Measurements from ENCODE around the gene NFIA. TPM values are rescaled to one million over a fixed set of nuclear protein-coding genes. Genes with fewer than 3 reads are reported as not detected.

NFIA gene
- total and polyA plus RNA-seq, 2 of the 13 experiments (the other 11 are each of a cell fraction or from before 2014, with no cell fraction given), result 14.7 to 28.5 TPM

DNA sequence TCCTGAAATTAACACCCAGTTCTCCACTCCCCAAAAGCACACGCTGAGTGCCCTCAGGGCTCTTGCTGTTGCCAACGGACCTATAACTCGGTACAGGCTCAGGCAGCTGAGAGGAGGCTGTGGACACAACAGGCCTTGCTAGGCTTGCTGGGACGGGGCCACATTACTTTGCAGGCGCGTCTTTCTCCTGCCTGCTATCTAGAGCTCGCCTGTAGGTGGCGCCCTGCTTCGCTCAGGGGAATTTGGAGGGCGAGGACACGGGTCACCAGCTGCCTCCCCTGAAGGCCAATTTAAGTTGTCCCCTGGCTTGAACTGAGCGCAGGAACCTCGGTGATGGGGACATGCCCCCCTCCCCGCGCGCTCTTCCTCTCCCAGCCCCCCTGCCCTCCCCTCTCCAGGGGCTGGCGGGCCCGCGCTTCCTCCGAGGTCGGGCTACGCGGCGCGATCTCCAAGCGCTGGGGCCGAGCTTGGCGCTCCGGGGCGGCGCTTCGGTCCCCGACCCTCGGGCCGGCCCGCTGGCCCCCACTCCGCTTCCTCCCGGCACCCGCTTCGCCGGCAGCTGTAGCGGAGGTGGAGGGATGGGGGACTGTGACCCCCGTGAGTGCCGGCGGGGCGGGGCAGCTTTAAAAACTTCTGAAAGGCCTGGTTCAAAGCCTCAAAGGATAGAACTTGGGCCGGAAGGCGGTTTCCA lies 32.4 kb upstream of the NFIA start (continued):
- TF ChIP-seq, protein P1, sequence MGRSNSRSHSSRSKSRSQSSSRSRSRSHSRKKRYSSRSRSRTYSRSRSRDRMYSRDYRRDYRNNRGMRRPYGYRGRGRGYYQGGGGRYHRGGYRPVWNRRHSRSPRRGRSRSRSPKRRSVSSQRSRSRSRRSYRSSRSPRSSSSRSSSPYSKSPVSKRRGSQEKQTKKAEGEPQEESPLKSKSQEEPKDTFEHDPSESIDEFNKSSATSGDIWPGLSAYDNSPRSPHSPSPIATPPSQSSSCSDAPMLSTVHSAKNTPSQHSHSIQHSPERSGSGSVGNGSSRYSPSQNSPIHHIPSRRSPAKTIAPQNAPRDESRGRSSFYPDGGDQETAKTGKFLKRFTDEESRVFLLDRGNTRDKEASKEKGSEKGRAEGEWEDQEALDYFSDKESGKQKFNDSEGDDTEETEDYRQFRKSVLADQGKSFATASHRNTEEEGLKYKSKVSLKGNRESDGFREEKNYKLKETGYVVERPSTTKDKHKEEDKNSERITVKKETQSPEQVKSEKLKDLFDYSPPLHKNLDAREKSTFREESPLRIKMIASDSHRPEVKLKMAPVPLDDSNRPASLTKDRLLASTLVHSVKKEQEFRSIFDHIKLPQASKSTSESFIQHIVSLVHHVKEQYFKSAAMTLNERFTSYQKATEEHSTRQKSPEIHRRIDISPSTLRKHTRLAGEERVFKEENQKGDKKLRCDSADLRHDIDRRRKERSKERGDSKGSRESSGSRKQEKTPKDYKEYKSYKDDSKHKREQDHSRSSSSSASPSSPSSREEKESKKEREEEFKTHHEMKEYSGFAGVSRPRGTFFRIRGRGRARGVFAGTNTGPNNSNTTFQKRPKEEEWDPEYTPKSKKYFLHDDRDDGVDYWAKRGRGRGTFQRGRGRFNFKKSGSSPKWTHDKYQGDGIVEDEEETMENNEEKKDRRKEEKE (IDR thresholded peaks at IDR 0.05), result no peak
- no peak; the same call in 1 of the 2 replicates for TF ChIP-seq SMAD1 (CRISPR knock-in tag; IDR thresholded peaks at IDR 0.05; ENCODE audit: borderline replicate concordance, low read depth)
- TF ChIP-seq, protein P2, sequence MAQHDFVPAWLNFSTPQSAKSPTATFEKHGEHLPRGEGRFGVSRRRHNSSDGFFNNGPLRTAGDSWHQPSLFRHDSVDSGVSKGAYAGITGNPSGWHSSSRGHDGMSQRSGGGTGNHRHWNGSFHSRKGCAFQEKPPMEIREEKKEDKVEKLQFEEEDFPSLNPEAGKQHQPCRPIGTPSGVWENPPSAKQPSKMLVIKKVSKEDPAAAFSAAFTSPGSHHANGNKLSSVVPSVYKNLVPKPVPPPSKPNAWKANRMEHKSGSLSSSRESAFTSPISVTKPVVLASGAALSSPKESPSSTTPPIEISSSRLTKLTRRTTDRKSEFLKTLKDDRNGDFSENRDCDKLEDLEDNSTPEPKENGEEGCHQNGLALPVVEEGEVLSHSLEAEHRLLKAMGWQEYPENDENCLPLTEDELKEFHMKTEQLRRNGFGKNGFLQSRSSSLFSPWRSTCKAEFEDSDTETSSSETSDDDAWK (CRISPR knock-in tag; IDR thresholded peaks at IDR 0.05), result no peak
- TF ChIP-seq TOPORS (CRISPR knock-in tag; IDR thresholded peaks at IDR 0.05), result no peak
- TF ChIP-seq ZNF747 (CRISPR knock-in tag; IDR thresholded peaks at IDR 0.05; ENCODE audit: borderline replicate concordance), result no peak
- TF ChIP-seq ZNF326 (CRISPR knock-in tag; IDR thresholded peaks at IDR 0.05; ENCODE audit: borderline replicate concordance), result no peak
- TF ChIP-seq ZNF790 (CRISPR knock-in tag; IDR thresholded peaks at IDR 0.05; ENCODE audit: borderline replicate concordance), result no peak
- TF ChIP-seq ZNF570 (CRISPR knock-in tag; IDR thresholded peaks at IDR 0.05; ENCODE audit: borderline replicate concordance), result no peak
- no peak for TF ChIP-seq KLF9 (CRISPR knock-in tag; IDR thresholded peaks at IDR 0.05; ENCODE audit: low read depth)
- TF ChIP-seq, protein P3, sequence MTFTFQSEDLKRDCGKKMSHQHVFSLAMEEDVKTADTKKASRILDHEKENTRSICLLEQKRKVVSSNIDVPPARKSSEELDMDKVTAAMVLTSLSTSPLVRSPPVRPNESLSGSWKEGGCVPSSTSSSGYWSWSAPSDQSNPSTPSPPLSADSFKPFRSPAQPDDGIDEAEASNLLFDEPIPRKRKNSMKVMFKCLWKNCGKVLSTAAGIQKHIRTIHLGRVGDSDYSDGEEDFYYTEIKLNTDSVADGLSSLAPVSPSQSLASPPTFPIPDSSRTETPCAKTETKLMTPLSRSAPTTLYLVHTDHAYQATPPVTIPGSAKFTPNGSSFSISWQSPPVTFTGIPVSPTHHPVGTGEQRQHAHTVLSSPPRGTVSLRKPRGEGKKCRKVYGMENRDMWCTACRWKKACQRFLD (CRISPR knock-in tag; IDR thresholded peaks at IDR 0.05; ENCODE audit: borderline replicate concordance), result no peak
- TF ChIP-seq, protein P4, sequence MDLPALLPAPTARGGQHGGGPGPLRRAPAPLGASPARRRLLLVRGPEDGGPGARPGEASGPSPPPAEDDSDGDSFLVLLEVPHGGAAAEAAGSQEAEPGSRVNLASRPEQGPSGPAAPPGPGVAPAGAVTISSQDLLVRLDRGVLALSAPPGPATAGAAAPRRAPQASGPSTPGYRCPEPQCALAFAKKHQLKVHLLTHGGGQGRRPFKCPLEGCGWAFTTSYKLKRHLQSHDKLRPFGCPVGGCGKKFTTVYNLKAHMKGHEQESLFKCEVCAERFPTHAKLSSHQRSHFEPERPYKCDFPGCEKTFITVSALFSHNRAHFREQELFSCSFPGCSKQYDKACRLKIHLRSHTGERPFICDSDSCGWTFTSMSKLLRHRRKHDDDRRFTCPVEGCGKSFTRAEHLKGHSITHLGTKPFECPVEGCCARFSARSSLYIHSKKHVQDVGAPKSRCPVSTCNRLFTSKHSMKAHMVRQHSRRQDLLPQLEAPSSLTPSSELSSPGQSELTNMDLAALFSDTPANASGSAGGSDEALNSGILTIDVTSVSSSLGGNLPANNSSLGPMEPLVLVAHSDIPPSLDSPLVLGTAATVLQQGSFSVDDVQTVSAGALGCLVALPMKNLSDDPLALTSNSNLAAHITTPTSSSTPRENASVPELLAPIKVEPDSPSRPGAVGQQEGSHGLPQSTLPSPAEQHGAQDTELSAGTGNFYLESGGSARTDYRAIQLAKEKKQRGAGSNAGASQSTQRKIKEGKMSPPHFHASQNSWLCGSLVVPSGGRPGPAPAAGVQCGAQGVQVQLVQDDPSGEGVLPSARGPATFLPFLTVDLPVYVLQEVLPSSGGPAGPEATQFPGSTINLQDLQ (CRISPR knock-in tag; IDR thresholded peaks at IDR 0.05), result no peak
- TF ChIP-seq, protein P5, sequence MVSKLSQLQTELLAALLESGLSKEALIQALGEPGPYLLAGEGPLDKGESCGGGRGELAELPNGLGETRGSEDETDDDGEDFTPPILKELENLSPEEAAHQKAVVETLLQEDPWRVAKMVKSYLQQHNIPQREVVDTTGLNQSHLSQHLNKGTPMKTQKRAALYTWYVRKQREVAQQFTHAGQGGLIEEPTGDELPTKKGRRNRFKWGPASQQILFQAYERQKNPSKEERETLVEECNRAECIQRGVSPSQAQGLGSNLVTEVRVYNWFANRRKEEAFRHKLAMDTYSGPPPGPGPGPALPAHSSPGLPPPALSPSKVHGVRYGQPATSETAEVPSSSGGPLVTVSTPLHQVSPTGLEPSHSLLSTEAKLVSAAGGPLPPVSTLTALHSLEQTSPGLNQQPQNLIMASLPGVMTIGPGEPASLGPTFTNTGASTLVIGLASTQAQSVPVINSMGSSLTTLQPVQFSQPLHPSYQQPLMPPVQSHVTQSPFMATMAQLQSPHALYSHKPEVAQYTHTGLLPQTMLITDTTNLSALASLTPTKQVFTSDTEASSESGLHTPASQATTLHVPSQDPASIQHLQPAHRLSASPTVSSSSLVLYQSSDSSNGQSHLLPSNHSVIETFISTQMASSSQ (IDR thresholded peaks at IDR 0.05; ENCODE audit: low read depth), result no peak
- TF ChIP-seq, protein P5 (CRISPR knock-in tag; IDR thresholded peaks at IDR 0.05; ENCODE audit: borderline replicate concordance), result no peak; the same call in 1 of the 2 replicates
- TF ChIP-seq ZBTB3 (CRISPR knock-in tag; IDR thresholded peaks at IDR 0.05; ENCODE audit: borderline replicate concordance, low read depth), result no peak
- TF ChIP-seq ZNF138 (CRISPR knock-in tag; IDR thresholded peaks at IDR 0.05; ENCODE audit: low read depth), result no peak
- TF ChIP-seq SP1 (IDR thresholded peaks at IDR 0.05), result no peak
- TF ChIP-seq SP1 (CRISPR knock-in tag; IDR thresholded peaks at IDR 0.05), result no peak
